ENCODE data around the gene CA10.

- no peak for TF ChIP-seq PATZ1 (CRISPR knock-in tag; IDR thresholded peaks at IDR 0.05; ENCODE audit: borderline replicate concordance)
- TF ChIP-seq CREB5 (CRISPR knock-in tag; IDR thresholded peaks at IDR 0.05; ENCODE audit: low read depth), result no peak
- TF ChIP-seq ZNF8 (CRISPR knock-in tag; IDR thresholded peaks at IDR 0.05), result no peak
- TF ChIP-seq GLIS3 (CRISPR knock-in tag; IDR thresholded peaks at IDR 0.05), result no peak
- TF ChIP-seq POU6F1 (CRISPR knock-in tag; IDR thresholded peaks at IDR 0.05; ENCODE audit: borderline replicate concordance, low read depth), result no peak
- TF ChIP-seq ZNF565 (CRISPR knock-in tag; conservative IDR thresholded peaks at IDR 0.05; ENCODE audit: low read depth), result no peak
- TF ChIP-seq TCF4 (CRISPR knock-in tag; IDR thresholded peaks at IDR 0.05; ENCODE audit: borderline replicate concordance), result no peak
- no peak for TF ChIP-seq CSDC2 (CRISPR knock-in tag; IDR thresholded peaks at IDR 0.05)
- no peak for TF ChIP-seq ZNF70 (CRISPR knock-in tag; IDR thresholded peaks at IDR 0.05)
- TF ChIP-seq ZFP30 (CRISPR knock-in tag; IDR thresholded peaks at IDR 0.05), result no peak
- TF ChIP-seq BACH2 (CRISPR knock-in tag; IDR thresholded peaks at IDR 0.05; ENCODE audit: borderline replicate concordance), result no peak
- no peak for TF ChIP-seq CSRNP3 (CRISPR knock-in tag; IDR thresholded peaks at IDR 0.05)
- TF ChIP-seq SNAI2 (CRISPR knock-in tag; IDR thresholded peaks at IDR 0.05), result no peak
Observed at GRCh38 chr17:51585514-51586104, 572.9 kb downstream of the CA10 start.
